GM12801 (cell line): ENCODE measurements around the gene IRF2.

Experiments
- CTCF ChIP-seq: IDR thresholded peaks from one replicate; pipeline ENCODE4 v1.5.1; 2011; ENCODE audit warnings: control low read depth; ENCODE audit not compliant: insufficient read length; ENCODE audit errors: extremely low read depth

IRF2 gene

GRCh38 chr4:184453365-184454160 is 20.8 kb downstream of the IRF2 start:
- no peak for TF ChIP-seq CTCF

- TF ChIP-seq CTCF, result no peak
Observed at GRCh38 chr4:184452740-184453139, 21.6 kb downstream of the IRF2 start.

- TF ChIP-seq CTCF, result no peak
Observed at GRCh38 chr4:184451726-184452125, 22.6 kb downstream of the IRF2 start.

- no peak for TF ChIP-seq CTCF
Observed at GRCh38 chr4:184450743-184451535, 23.4 kb downstream of the IRF2 start.

- no peak for TF ChIP-seq CTCF
Observed at GRCh38 chr4:184450045-184450444, 24.3 kb downstream of the IRF2 start.

- TF ChIP-seq CTCF, result no peak
Observed at GRCh38 chr4:184448821-184449220, 25.5 kb downstream of the IRF2 start.

- TF ChIP-seq CTCF, result no peak
Observed at GRCh38 chr4:184448141-184448540, 26.2 kb downstream of the IRF2 start.
